Neural cell (in vitro differentiated cells): ENCODE measurements around the gene DOCK7. TPM values are rescaled to one million over a fixed set of nuclear protein-coding genes. Genes with fewer than 3 reads are reported as not detected.

Source experiments
- H2AFZ ChIP-seq: fragments of 200-600, 300-800 bp; sonication (generic), shearing (Covaris generic); 2 replicates; pipeline ENCODE4 v1.6.0; 2014; ENCODE audit warnings: low read depth, mild to moderate bottlenecking, antibody characterized with exemption, low read length, moderate library complexity
- H3F3A ChIP-seq: fragments of 200-600 bp; shearing (Covaris generic); 2 replicates; pipeline ENCODE4 v1.6.1; 2016; ENCODE audit warnings: mild to moderate bottlenecking, moderate library complexity, mixed read lengths, antibody characterized with exemption, low read length; ENCODE audit not compliant: insufficient read depth, poor library complexity, severe bottlenecking
- H3K27ac ChIP-seq: fragments of 200-600, 300-800 bp; sonication (generic), shearing (Covaris generic); 2 replicates; pipeline ENCODE4 v1.5.1; 2014; ENCODE audit warnings: mild to moderate bottlenecking, low read length, moderate library complexity
- H3K27me3 ChIP-seq: fragments of 300-800, 200-600 bp; sonication (generic), shearing (Covaris generic); 2 replicates; pipeline ENCODE4 v1.6.0; 2014; ENCODE audit warnings: mild to moderate bottlenecking, low read depth, low read length, moderate library complexity; ENCODE audit not compliant: insufficient read depth
- H3K36me3 ChIP-seq: fragments of 300-800, 200-600 bp; sonication (generic), shearing (Covaris generic); 2 replicates; pipeline ENCODE4 v1.5.1; 2014; ENCODE audit warnings: mild to moderate bottlenecking, antibody characterized with exemption, low read length, moderate library complexity; ENCODE audit not compliant: insufficient read depth
- H3K4me2 ChIP-seq: fragments of 300-800, 200-600 bp; sonication (generic), shearing (Covaris generic); 2 replicates; pipeline ENCODE4 v1.6.0; 2014; ENCODE audit warnings: mild to moderate bottlenecking, low read length
- H3K4me3 ChIP-seq: fragments of 300-800, 200-600 bp; sonication (generic), shearing (Covaris generic); 2 replicates; pipeline ENCODE4 v1.5.1; 2014; ENCODE audit warnings: mild to moderate bottlenecking, low read length, moderate library complexity
- H3K79me2 ChIP-seq: fragments of 200-600 bp; shearing (Covaris generic); replicated peaks from 2 replicates; pipeline ENCODE4 v1.6.0; 2014; ENCODE audit warnings: mild to moderate bottlenecking, low read length, moderate library complexity; ENCODE audit not compliant: insufficient read depth
- H3K9ac ChIP-seq: fragments of 300-800, 200-600 bp; sonication (generic), shearing (Covaris generic); 2 replicates; pipeline ENCODE4 v1.6.1; 2016; ENCODE audit warnings: mild to moderate bottlenecking, low read length, mixed read lengths
- H3K9me2 ChIP-seq: fragments of 200-600 bp; shearing (Covaris generic); 2 replicates; pipeline ENCODE4 v1.6.1; 2016; ENCODE audit warnings: mild to moderate bottlenecking, low read length, mixed read lengths; ENCODE audit not compliant: insufficient read depth
- H3K9me3 ChIP-seq: fragments of 200-600, 300-800 bp; sonication (generic), shearing (Covaris generic); 2 replicates; pipeline ENCODE4 v1.6.1; 2016; ENCODE audit warnings: mild to moderate bottlenecking, mixed run types, low read length, moderate library complexity, mixed read lengths
- H4K20me1 ChIP-seq: fragments of 200-600 bp; shearing (Covaris generic); 2 replicates; pipeline ENCODE4 v1.6.1; 2016; ENCODE audit warnings: mild to moderate bottlenecking, mixed run types; ENCODE audit not compliant: insufficient read depth
- EP300 ChIP-seq: fragments of 450-650 bp; conservative IDR thresholded peaks from 2 replicates; pipeline ENCODE4 v1.6.1; 2014; ENCODE audit warnings: antibody characterized with exemption, mild to moderate bottlenecking, moderate library complexity; ENCODE audit not compliant: poor library complexity, severe bottlenecking
- EZH2 ChIP-seq: fragments of 200-600, 300-800 bp; shearing (Covaris generic), sonication (generic); IDR thresholded peaks from 2 replicates; pipeline ENCODE4 v1.6.1; 2014; ENCODE audit warnings: antibody characterized with exemption, low read length, borderline replicate concordance, mild to moderate bottlenecking; ENCODE audit not compliant: insufficient read depth, poor library complexity, severe bottlenecking
- MXI1 ChIP-seq: fragments of 450-650 bp; conservative IDR thresholded peaks from 2 replicates; pipeline ENCODE4 v1.6.1; 2014; ENCODE audit warnings: antibody characterized with exemption, mild to moderate bottlenecking; ENCODE audit not compliant: poor library complexity, severe bottlenecking
- POLR2AphosphoS5 ChIP-seq: IDR thresholded peaks from 2 replicates; pipeline ENCODE4 v1.6.1; 2012
- RAD21 ChIP-seq: fragments of 450-650 bp; conservative IDR thresholded peaks from 2 replicates; pipeline ENCODE4 v1.6.1; 2014; ENCODE audit warnings: antibody characterized with exemption, mild to moderate bottlenecking, moderate library complexity
- SMC3 ChIP-seq: fragments of 450-650 bp; conservative IDR thresholded peaks from 2 replicates; pipeline ENCODE4 v1.6.1; 2014; ENCODE audit warnings: antibody characterized with exemption, mild to moderate bottlenecking, moderate library complexity; ENCODE audit not compliant: poor library complexity
- TAF1 ChIP-seq: IDR thresholded peaks from 2 replicates; pipeline ENCODE4 v1.6.1; 2012; ENCODE audit warnings: low read depth
- polyA plus RNA-seq: library from polyadenylated mRNA; depleted of rRNA; stranded (reverse); fragments of >200 nt; gene quantifications from 2 replicates; pipeline ENCODE4 v1.2.3, GENCODE V29; 2014
- TF ChIP-seq, protein P1 (sequence below): fragments of 450-650 bp; IDR thresholded peaks from 2 replicates; pipeline ENCODE4 v1.5.1; 2014; ENCODE audit warnings: antibody characterized with exemption, mild to moderate bottlenecking, moderate library complexity; ENCODE audit not compliant: poor library complexity, severe bottlenecking
- TF ChIP-seq, protein P2 (sequence below): IDR thresholded peaks from 2 replicates; pipeline ENCODE4 v1.6.1; 2012; ENCODE audit warnings: borderline replicate concordance

Gene DOCK7
- polyA plus RNA-seq, 1 donor from 2014 or later, result 129 TPM

DNA sequence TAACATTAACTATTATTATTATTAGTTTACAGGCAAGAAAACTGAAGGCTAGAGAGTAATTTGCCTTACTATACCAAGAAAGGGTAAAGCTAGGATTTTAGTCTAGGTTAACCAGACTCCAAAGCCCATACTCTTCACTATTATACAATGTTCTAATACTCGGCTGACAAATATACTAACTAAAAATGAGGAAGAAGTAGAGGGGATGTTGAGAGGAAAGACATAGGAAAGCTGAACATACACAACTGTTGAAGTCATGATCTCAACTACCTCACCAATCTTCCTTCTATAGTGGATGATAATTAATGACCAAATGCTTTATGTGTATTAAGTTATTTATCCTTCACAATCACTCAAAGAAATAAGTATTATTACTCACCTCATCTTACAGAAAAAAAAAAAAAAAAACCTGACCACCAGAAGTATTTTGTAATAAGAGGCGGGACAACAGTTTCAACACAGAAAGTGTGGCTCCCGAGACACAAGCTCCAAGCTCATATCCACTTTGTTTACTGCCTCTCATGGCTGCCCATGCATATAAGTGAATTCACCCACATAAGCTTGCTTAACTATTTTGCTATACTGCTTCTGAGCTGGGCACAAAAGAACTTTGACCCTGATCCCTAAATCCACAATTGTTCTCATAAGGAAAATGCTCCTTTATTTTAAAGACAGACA lies 173.3 kb downstream of the DOCK7 start:
- Histone ChIP-seq H3K9me3 (peaks cover 6% of the 10 kb centered on the region), H3K79me2 (no peaks in the 10 kb centered on the region), H3F3A (no peaks in the 10 kb centered on the region), H3K9me2 (no peaks in the 10 kb centered on the region), H3K27ac (no peak overlapping the region), H3K27me3 (no peaks in the 10 kb centered on the region), H4K20me1 (no peaks in the 10 kb centered on the region), H3K4me3 (no peak overlapping the region), H3K4me2 (no peak overlapping the region), H3K36me3 (no peaks in the 10 kb centered on the region), H2AFZ (no peak overlapping the region), H3K9ac (no peak overlapping the region)
- TF ChIP-seq MXI1 (no peak), POLR2AphosphoS5 (no peak), EZH2 (no peak), SMC3 (no peak), RAD21 (no peak), EP300 (no peak), TAF1 (no peak)
- TF ChIP-seq, protein P1, sequence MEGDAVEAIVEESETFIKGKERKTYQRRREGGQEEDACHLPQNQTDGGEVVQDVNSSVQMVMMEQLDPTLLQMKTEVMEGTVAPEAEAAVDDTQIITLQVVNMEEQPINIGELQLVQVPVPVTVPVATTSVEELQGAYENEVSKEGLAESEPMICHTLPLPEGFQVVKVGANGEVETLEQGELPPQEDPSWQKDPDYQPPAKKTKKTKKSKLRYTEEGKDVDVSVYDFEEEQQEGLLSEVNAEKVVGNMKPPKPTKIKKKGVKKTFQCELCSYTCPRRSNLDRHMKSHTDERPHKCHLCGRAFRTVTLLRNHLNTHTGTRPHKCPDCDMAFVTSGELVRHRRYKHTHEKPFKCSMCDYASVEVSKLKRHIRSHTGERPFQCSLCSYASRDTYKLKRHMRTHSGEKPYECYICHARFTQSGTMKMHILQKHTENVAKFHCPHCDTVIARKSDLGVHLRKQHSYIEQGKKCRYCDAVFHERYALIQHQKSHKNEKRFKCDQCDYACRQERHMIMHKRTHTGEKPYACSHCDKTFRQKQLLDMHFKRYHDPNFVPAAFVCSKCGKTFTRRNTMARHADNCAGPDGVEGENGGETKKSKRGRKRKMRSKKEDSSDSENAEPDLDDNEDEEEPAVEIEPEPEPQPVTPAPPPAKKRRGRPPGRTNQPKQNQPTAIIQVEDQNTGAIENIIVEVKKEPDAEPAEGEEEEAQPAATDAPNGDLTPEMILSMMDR, result no peak
- TF ChIP-seq, protein P2, sequence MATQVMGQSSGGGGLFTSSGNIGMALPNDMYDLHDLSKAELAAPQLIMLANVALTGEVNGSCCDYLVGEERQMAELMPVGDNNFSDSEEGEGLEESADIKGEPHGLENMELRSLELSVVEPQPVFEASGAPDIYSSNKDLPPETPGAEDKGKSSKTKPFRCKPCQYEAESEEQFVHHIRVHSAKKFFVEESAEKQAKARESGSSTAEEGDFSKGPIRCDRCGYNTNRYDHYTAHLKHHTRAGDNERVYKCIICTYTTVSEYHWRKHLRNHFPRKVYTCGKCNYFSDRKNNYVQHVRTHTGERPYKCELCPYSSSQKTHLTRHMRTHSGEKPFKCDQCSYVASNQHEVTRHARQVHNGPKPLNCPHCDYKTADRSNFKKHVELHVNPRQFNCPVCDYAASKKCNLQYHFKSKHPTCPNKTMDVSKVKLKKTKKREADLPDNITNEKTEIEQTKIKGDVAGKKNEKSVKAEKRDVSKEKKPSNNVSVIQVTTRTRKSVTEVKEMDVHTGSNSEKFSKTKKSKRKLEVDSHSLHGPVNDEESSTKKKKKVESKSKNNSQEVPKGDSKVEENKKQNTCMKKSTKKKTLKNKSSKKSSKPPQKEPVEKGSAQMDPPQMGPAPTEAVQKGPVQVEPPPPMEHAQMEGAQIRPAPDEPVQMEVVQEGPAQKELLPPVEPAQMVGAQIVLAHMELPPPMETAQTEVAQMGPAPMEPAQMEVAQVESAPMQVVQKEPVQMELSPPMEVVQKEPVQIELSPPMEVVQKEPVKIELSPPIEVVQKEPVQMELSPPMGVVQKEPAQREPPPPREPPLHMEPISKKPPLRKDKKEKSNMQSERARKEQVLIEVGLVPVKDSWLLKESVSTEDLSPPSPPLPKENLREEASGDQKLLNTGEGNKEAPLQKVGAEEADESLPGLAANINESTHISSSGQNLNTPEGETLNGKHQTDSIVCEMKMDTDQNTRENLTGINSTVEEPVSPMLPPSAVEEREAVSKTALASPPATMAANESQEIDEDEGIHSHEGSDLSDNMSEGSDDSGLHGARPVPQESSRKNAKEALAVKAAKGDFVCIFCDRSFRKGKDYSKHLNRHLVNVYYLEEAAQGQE, result no peak

DNA sequence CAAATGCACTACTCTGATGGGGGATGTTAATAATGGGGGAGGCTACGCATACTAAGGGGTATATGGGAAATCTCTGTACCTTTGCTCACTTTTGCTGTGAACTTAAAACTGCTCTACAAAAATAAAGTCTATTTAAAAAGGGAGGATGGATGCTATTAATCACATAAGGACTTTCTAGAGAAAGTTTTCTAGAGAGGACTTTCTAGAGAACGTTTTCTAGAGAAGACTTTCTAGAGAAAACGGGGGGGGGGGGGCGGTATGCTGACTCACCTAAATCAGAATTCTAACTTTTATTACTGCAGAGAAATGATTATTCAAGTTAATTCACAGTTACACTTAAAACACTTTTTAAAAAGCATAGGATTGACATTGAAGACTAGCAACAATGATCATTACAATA lies 175.2 kb downstream of the DOCK7 start:
- H3F3A ChIP-seq, result no peaks in the 10 kb centered on the region
- H2AFZ ChIP-seq, result no peak overlapping the region
- H4K20me1 ChIP-seq, result no peaks in the 10 kb centered on the region
- H3K9me3 ChIP-seq, result no peaks in the 10 kb centered on the region
- H3K4me3 ChIP-seq, result no peak overlapping the region
- H3K9me2 ChIP-seq, result no peaks in the 10 kb centered on the region
- H3K36me3 ChIP-seq, result no peaks in the 10 kb centered on the region
- no peaks in the 10 kb centered on the region for H3K79me2 ChIP-seq
- no peak overlapping the region for H3K27ac ChIP-seq
- no peak overlapping the region for H3K9ac ChIP-seq
- no peak overlapping the region for H3K4me2 ChIP-seq
- no peaks in the 10 kb centered on the region for H3K27me3 ChIP-seq
- no peak for TF ChIP-seq EZH2
- TF ChIP-seq EP300, result no peak
- TF ChIP-seq TAF1, result no peak
- TF ChIP-seq POLR2AphosphoS5, result no peak
